GM21576 (cell line): ENCODE data around the gene COL26A1.

ENCODE experiments used
- ATAC-seq: cut with Tn5 transposase; IDR thresholded peaks from one replicate; pipeline ENCODE4 v1.9.1; 2021; ENCODE audit warnings: mild to moderate bottlenecking, moderate library complexity; ENCODE audit not compliant: unreplicated experiment

COL26A1 gene

GRCh38 chr7:101562531-101563197 lies 200.0 kb downstream of the COL26A1 start:
- ATAC-seq = no peak

GRCh38 chr7:101563198-101563901 lies 200.7 kb downstream of the COL26A1 start:
- ATAC-seq = no peak

- ATAC-seq = no peak
Observed at GRCh38 chr7:101563943-101564777, 201.5 kb downstream of the COL26A1 start.

- no peak for ATAC-seq
Observed at GRCh38 chr7:101564778-101565211, 202.1 kb downstream of the COL26A1 start.

- ATAC-seq = no peak
Observed at GRCh38 chr7:101565601-101566209, 203.0 kb downstream of the COL26A1 start.

GRCh38 chr7:101567230-101567629 lies 204.6 kb downstream of the COL26A1 start:
- ATAC-seq = no peak

- ATAC-seq = no peak
Observed at GRCh38 chr7:101572156-101572555, 209.5 kb downstream of the COL26A1 start.

- no peak for ATAC-seq
Observed at GRCh38 chr7:101575168-101575567, 212.5 kb downstream of the COL26A1 start.

- no peak for ATAC-seq
Observed at GRCh38 chr7:101575721-101576120, 213.0 kb downstream of the COL26A1 start.

- ATAC-seq = no peak
Observed at GRCh38 chr7:101576998-101577397, 214.3 kb downstream of the COL26A1 start.

GRCh38 chr7:101578552-101578951 lies 215.9 kb downstream of the COL26A1 start:
- no peak for ATAC-seq

GRCh38 chr7:101580596-101580995 lies 217.9 kb downstream of the COL26A1 start:
- no peak for ATAC-seq

- ATAC-seq = no peak
Observed at GRCh38 chr7:101581891-101582290, 219.2 kb downstream of the COL26A1 start.

GRCh38 chr7:101582971-101583370 lies 220.3 kb downstream of the COL26A1 start:
- ATAC-seq = no peak

GRCh38 chr7:101586078-101586905 lies 223.6 kb downstream of the COL26A1 start:
- no peak for ATAC-seq

GRCh38 chr7:101586906-101587677 lies 224.4 kb downstream of the COL26A1 start:
- ATAC-seq = no peak

GRCh38 chr7:101588131-101588935 lies 225.7 kb downstream of the COL26A1 start:
- ATAC-seq = no peak

- no peak for ATAC-seq
Observed at GRCh38 chr7:101589052-101589451, 226.4 kb downstream of the COL26A1 start.
